Immature natural killer cell (primary cell): ENCODE measurements around the gene CDKN2B-AS1. TPM values are rescaled to one million over a fixed set of nuclear protein-coding genes. Genes with fewer than 3 reads are reported as not detected.

Experiments used
- DNase-seq, 3 donors: peaks; one replicate each; pipeline ENCODE4 v3.0.0; 2022; ENCODE audit warnings: mixed read lengths in 1 of 3
- H3K27ac Mint-ChIP-seq, 6 donors: one replicate each; pipeline ENCODE4 v1.8.0; 2020; ENCODE audit warnings: mixed read lengths in 6 of 6, mild to moderate bottlenecking in 5 of 6, inconsistent platforms in 4 of 6, moderate library complexity in 3 of 6
- H3K27me3 Mint-ChIP-seq, 3 donors: one replicate each; pipeline ENCODE4 v1.8.0; 2020 to 2021; ENCODE audit warnings: low read depth in 3 of 3, mild to moderate bottlenecking in 3 of 3, mixed read lengths in 3 of 3, moderate library complexity in 3 of 3, inconsistent platforms in 1 of 3
- H3K36me3 Mint-ChIP-seq, 3 donors: one replicate each; pipeline ENCODE4 v1.8.0; 2020; ENCODE audit warnings: mixed read lengths in 3 of 3, inconsistent platforms in 2 of 3, mild to moderate bottlenecking in 2 of 3
- H3K4me1 Mint-ChIP-seq, 2 donors: one replicate each; pipeline ENCODE4 v1.8.0; 2020; ENCODE audit warnings: inconsistent platforms in 2 of 2, mild to moderate bottlenecking in 2 of 2, mixed read lengths in 2 of 2, moderate library complexity in 1 of 2
- H3K4me3 Mint-ChIP-seq, 5 donors: one replicate each; pipeline ENCODE4 v1.8.0; 2020; ENCODE audit warnings: mild to moderate bottlenecking in 5 of 5, mixed read lengths in 5 of 5, inconsistent platforms in 3 of 5, moderate library complexity in 3 of 5
- H3K9me3 Mint-ChIP-seq, 6 donors: one replicate each; pipeline ENCODE4 v1.8.0; 2020; ENCODE audit warnings: mild to moderate bottlenecking in 6 of 6, mixed read lengths in 6 of 6, inconsistent platforms in 4 of 6, moderate library complexity in 3 of 6
- polyA plus RNA-seq, 3 donors: library from polyadenylated mRNA; unstranded; fragments of 300-500 nt; fragmentation: Illumina TruSeq; gene quantifications; one replicate each; pipeline ENCODE4 v1.2.3, GENCODE V29; 2021

The CDKN2B-AS1 gene
- polyA plus RNA-seq, 3 donors from 2014 or later, result 0.55 TPM; not detected in 2

DNA sequence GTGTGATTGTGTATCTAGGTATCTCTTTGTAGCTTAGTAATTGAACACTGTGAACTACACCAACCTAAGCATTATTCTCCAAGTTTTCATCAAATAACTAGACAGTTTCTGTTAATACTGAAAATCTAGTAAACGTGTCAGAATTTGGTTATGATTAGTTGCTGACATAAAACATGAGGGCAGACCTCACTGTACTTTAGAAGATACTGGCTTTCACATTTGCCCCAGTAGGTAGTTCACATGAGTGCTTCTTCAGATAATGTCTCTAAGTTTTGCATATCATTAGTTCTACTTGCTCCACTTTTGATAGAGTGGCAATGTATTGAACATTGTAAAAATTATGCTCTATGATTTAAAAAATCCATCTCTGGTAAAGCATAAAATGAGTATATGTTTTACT is 7.4 kb downstream of the CDKN2B-AS1 start:
- H3K9me3 Mint-ChIP-seq, result no peaks in the 10 kb centered on the region
- no peak overlapping the region for H3K4me3 Mint-ChIP-seq
- DNase-seq, result no peak
- H3K4me1 Mint-ChIP-seq, result peaks cover 6 to 8% of the 10 kb centered on the region in 2 donors
- no peaks in the 10 kb centered on the region for H3K36me3 Mint-ChIP-seq
- peaks cover 16 to 19% (median 17%) of the 10 kb centered on the region in 3 donors for H3K27me3 Mint-ChIP-seq
- H3K27ac Mint-ChIP-seq, result no peak overlapping the region

DNA sequence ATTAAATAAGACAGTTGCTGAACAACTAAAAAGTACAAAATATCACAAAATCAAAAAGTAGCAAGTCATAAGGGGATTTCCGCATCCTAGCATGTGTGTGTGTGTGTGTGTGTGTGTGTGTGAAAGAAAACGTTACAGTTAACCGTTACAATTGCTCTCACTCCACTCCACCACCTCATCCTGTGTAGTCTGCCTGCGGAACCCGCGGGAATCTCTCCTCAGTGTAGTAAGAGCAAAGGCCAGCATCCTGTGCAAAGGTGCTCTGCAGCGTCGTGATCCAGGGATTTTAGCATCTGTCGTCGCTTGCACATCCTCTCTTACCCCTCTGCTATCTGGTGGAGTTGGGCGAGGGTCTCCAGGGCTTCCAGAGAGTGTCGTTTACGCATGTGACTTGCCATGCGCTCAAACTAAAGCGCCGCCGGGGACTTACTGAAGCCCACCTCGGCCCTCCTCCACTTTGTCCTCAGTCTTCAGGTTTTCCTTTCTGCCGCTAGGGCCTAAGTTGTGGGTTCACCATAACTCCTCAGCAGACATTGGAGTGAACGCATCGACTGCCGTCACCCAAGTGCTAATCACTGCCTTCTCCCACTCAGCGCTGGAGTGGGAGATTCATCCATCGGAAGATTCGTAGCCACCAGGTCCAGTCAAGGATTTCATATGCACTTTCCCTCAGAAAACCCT is 10.6 kb downstream of the CDKN2B-AS1 start:
- Mint-ChIP-seq H3K27me3 (peaks cover 20 to 36% (median 31%) of the 10 kb centered on the region in 3 donors), H3K36me3 (no peaks in the 10 kb centered on the region), H3K9me3 (no peaks in the 10 kb centered on the region), H3K4me1 (peaks cover 20 to 26% of the 10 kb centered on the region in 2 donors), H3K27ac (no peak overlapping the region), H3K4me3 (peak overlapping the region in 1 of 5 donors; percentile 49)
- no peak for DNase-seq

DNA sequence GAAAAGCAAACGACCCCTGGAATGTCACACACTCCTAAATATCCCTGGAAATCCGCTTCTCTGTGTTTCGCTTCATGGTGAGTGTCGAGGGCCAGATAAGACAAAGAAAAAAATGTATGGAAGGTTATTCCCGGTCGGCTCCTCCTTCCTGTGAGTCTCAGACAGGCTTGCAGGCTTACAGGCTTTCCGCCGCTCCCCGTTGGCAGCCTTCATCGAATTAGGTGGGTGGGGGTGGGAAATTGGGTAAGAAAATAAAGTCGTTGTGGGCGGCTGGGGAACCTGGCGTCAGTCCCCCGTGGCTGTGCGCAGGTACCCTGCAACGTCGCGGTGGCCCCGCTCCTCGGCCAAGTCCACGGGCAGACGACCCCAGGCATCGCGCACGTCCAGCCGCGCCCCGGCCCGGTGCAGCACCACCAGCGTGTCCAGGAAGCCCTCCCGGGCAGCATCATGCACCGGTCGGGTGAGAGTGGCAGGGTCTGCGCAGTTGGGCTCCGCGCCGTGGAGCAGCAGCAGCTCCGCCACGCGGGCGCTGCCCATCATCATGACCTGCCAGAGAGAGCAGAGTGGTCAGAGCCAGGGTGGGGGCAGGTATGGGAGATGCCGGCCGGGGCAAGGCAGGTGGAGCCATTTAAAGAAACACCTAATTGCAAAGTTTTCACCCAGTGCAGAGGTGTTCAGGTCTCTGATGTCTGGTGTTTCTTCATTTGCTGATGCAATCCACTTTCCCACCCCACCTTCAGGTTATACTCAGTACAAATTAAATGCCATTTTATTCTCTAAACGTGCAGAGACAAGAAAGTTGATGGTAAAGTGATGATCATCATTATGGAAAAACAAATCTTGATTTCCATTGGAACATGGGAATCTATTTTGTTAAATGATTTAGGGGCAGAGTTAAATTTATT is 11.4 kb downstream of the CDKN2B-AS1 start:
- no peak for DNase-seq
- H3K4me1 Mint-ChIP-seq, result peaks cover 21 to 26% of the 10 kb centered on the region in 2 donors
- H3K9me3 Mint-ChIP-seq, result no peaks in the 10 kb centered on the region
- H3K27ac Mint-ChIP-seq, result no peak overlapping the region
- H3K4me3 Mint-ChIP-seq, result peak overlapping the region in 1 of 5 donors; percentile 49
- H3K27me3 Mint-ChIP-seq, result peaks cover 20 to 38% (median 31%) of the 10 kb centered on the region in 3 donors
- no peaks in the 10 kb centered on the region for H3K36me3 Mint-ChIP-seq

DNA sequence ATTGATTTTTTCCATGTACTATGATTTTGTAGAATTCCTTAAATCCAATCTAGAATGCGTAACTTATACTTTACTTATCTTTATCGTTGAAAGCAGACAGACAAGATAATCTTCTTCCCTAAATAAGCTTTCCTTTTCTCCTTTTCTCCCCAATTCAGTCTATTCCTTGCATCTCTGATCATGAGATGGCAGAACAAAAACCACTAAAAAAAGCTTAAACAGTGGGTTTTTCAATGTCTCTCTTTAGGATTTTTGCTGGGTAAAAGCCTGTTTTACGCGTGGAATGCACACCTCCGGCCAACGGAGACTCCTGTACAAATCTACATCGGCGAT is 13.8 kb downstream of the CDKN2B-AS1 start:
- Mint-ChIP-seq H3K4me1 (peaks cover 21 to 26% of the 10 kb centered on the region in 2 donors), H3K4me3 (peak overlapping the region; percentile 81 to 91 (median 87)), H3K36me3 (no peaks in the 10 kb centered on the region), H3K27me3 (peaks cover 18 to 37% (median 36%) of the 10 kb centered on the region in 3 donors), H3K27ac (no peak overlapping the region), H3K9me3 (no peaks in the 10 kb centered on the region)
- DNase-seq, result peak in 1 of 3 donors; percentile 23

DNA sequence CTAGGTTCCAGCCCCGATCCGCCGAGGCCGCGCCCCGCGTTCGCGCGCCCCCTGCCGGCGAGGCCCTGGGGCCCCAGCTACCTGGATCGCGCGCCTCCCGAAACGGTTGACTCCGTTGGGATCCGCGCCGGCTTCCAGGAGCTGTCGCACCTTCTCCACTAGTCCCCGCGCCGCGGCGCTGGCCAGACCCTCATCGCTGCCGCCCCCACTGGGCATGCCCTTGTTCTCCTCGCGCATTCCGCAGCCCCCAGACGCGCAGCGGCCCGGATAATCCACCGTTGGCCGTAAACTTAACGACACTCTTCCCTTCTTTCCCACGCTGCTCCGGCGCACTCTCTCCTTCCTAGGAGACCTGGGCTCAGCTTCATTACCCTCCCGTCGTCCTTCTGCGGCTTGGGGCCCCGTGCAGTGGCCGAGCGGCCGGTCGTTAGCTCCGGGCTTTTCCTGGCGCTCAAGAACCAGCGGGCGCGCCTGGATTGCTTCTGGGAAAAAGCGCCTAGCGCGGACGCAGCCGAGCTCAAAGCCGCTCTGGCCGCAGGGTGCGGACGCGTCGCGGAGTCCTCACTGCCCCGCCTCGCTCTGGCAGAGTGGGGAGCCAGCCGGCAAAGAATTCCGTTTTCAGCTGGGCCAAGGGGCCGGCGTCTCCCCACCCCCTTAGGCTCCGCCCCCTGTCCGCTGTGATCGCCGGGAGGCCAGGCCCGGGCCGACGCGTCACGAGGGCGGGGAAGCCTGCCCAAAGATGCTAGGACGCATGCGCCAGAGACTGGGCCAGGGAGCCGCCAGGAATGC is 14.3 kb downstream of the CDKN2B-AS1 start, which contains the start of gene CDKN2B:
Gene CDKN2B, minus strand, starts transcription at position 589 of the 789 bp plus-strand sequence. Its CDS starts 352 bp downstream, at position 237.
- peak; percentile 59 to 76 (median 62) for DNase-seq
- peaks cover 18 to 37% (median 36%) of the 10 kb centered on the region in 3 donors for H3K27me3 Mint-ChIP-seq
- peak within 1 kb of the TSS; percentile 81 to 91 (median 87) for H3K4me3 Mint-ChIP-seq
- H3K4me1 Mint-ChIP-seq, result peaks cover 21 to 26% of the 10 kb centered on the region in 2 donors
- no peaks in the 10 kb centered on the region for H3K9me3 Mint-ChIP-seq
- no peak within 1 kb of the TSS for H3K27ac Mint-ChIP-seq
- peaks cover 0 to 4% (median 0%) of the 10 kb centered on the region in 3 donors for H3K36me3 Mint-ChIP-seq

DNA sequence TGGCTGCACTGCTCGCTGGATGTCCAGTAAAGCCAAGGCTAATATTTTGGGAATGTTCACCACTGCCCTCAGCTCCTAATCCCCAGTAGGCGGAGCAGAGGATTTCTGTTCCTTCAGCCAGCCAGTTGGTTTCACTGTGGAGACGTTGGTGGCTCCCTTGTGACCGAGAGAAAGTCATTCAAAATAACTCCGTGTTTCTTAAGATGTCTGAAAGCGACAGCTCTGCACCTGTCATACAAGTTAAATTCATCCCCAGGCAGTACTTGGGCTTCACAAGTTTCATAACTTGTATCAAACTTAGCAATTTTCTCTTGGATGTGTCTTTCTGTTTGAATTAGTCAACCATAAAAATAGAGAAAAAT is 14.9 kb downstream of the CDKN2B-AS1 start:
- Mint-ChIP-seq H3K36me3 (peaks cover 0 to 4% (median 0%) of the 10 kb centered on the region in 3 donors), H3K27ac (no peak overlapping the region), H3K4me3 (peak overlapping the region; percentile 81 to 91 (median 87)), H3K27me3 (peaks cover 18 to 37% (median 36%) of the 10 kb centered on the region in 3 donors), H3K9me3 (no peaks in the 10 kb centered on the region), H3K4me1 (peaks cover 21 to 26% of the 10 kb centered on the region in 2 donors)
- DNase-seq, result no peak

DNA sequence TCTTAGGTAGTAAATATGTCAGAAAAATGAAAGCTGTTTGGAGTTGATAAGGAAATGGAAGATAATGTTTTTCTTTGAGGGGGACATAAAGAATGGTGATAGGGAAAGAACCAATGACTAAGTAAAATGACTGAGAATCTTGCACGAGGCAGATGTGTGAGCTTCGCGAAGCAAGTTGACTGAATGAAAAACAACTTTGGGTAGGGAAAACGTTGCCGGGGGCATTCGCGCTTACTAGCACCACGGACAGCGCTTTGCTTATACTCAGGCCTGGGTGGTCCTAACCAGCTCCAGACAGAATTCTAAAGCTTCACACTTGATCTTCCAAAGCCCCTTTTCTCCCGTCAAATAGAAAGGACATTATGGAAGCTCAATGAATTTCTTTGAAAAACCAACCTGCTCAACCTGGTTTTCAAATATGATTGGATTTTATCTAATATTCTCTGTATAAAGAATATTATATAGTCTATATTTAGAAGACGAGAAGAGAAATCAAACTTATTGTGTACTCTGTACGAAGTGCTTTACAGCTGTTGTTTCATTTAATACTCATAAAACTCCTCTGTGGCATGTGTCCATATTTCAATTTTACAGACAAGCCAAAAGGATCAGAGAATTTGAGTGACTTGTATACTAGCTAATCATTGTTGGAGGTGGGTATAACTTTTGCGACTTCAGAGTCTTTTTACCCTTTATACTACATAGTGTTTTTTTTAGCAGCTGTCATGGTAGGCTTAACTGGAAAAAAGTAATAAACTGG is 16.5 kb downstream of the CDKN2B-AS1 start:
- Mint-ChIP-seq H3K36me3 (peaks cover 0 to 4% (median 0%) of the 10 kb centered on the region in 3 donors), H3K9me3 (no peaks in the 10 kb centered on the region), H3K4me3 (no peak overlapping the region), H3K27me3 (peaks cover 5 to 24% (median 24%) of the 10 kb centered on the region in 3 donors), H3K27ac (no peak overlapping the region), H3K4me1 (peaks cover 16 to 18% of the 10 kb centered on the region in 2 donors)
- no peak for DNase-seq

DNA sequence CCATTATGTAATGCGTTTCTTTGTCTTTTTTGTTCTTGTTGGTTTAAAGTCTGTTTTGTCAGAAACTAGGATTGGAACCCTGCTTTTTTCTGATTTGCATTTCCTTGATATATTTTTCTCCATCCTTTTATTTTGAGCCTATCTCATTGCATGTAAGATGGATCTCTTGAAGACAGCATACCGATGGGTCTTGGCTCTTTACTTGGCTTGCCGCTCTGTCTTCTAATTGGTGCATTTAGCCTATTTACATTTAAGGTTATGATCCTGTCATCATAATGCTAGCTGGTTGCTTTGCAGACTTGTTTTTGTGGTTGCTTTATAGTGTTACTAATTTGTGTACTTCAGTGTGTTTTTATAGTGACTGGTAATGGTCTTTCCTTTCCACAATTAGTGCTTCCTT is 27.8 kb downstream of the CDKN2B-AS1 start:
- Mint-ChIP-seq H3K4me3 (no peak overlapping the region), H3K27ac (no peak overlapping the region), H3K9me3 (peaks cover 0 to 9% (median 4%) of the 10 kb centered on the region in 6 donors), H3K36me3 (peaks cover 3 to 7% (median 4%) of the 10 kb centered on the region in 3 donors), H3K4me1 (no peaks in the 10 kb centered on the region), H3K27me3 (peaks cover 9 to 10% (median 9%) of the 10 kb centered on the region in 3 donors)
- DNase-seq, result no peak

DNA sequence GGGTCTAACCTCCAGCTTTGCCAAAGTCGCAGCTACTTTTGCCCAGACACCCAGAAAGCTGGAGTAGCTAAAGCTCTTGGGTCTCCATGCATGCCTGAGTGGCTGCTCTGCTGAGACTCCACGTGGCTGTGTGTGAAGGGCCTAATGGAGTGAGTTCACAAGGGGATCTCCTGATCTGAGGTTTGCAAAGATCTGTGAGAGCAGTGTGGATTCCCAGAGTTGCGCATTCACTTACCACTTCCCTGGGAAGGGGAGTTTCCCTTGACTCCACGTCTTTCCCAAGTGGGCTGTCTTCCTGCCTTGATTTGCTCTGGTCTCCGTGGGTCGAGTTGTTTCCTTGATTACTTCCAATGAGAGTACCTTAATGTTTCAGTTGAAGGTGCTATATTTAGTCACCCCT is 32.1 kb downstream of the CDKN2B-AS1 start:
- H3K9me3 Mint-ChIP-seq, result no peaks in the 10 kb centered on the region
- H3K4me3 Mint-ChIP-seq, result no peak overlapping the region
- H3K36me3 Mint-ChIP-seq, result no peaks in the 10 kb centered on the region
- peaks cover 6 to 9% (median 7%) of the 10 kb centered on the region in 3 donors for H3K27me3 Mint-ChIP-seq
- DNase-seq, result no peak
- H3K27ac Mint-ChIP-seq, result no peak overlapping the region
- no peaks in the 10 kb centered on the region for H3K4me1 Mint-ChIP-seq

DNA sequence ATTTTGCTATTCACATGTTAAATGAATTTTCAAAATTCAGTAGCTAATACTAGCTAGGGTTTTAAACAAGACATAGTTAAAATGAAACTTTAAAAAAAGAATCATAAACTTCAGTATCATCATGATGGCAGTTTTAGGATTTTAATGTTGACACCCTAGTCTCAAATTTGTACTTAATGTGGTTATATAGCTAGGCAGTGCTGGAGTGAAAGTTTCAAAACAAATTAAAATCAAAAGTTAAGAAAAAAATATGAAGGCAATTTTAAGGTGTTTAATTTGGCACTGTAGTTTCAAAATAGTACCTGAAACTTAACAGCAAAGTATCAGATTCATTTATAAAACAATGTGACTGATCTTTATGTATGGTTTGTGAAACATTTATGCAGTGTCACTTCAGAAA is 33.8 kb downstream of the CDKN2B-AS1 start:
- H3K36me3 Mint-ChIP-seq, result peaks cover 0 to 6% (median 0%) of the 10 kb centered on the region in 3 donors
- DNase-seq, result no peak
- H3K4me1 Mint-ChIP-seq, result no peaks in the 10 kb centered on the region
- H3K4me3 Mint-ChIP-seq, result no peak overlapping the region
- no peak overlapping the region for H3K27ac Mint-ChIP-seq
- no peaks in the 10 kb centered on the region for H3K9me3 Mint-ChIP-seq
- peaks cover 4 to 7% (median 4%) of the 10 kb centered on the region in 3 donors for H3K27me3 Mint-ChIP-seq

DNA sequence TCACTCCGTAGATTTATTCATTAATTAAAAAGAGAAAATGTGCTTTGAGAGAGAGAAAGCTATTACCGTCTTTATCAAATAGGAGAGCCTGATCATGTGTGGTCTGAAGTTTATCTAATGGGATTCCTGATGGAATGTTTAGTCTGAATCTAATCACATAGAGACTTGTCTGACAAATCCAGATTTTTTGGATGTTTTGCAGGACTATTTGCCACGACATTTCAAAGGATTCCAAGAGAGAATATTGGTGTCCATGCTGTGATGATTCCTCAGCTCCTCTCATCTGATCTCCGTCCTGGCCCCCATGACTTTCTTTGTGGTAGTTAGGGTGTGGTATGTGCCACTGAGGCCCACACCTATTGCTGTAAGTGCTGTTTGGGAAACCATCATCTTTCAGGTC is 34.6 kb downstream of the CDKN2B-AS1 start:
- Mint-ChIP-seq H3K9me3 (no peaks in the 10 kb centered on the region), H3K27me3 (peaks cover 4% of the 10 kb centered on the region in 3 donors), H3K27ac (no peak overlapping the region), H3K36me3 (peaks cover 0 to 6% (median 0%) of the 10 kb centered on the region in 3 donors), H3K4me1 (no peaks in the 10 kb centered on the region), H3K4me3 (no peak overlapping the region)
- no peak for DNase-seq

DNA sequence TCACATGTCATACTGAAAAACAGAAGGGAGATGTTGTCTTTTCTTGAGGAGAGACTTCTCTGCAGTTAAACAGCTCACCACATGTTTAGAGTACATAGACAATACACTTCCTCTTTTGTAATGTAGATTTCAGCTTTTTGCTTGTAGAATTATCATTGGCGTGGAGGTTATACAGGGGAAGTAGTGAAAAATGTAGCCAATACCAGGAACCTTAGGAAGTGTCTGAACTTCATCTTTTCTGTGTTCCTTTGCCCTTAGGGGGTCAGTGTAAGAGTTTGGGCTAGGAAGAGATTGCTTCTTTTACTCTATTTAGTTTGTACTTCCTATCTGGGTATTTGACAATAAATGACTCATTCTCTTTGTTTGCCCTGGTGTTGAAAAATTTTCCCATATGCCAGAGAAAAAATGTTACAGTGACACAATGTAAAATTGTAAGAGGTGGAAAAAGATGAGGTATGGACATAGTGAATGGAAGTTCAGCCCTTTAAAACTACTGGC is 35.6 kb downstream of the CDKN2B-AS1 start:
- Mint-ChIP-seq H3K27ac (no peak overlapping the region), H3K27me3 (peaks cover 4% of the 10 kb centered on the region in 3 donors), H3K4me1 (peaks cover 0 to under 1% of the 10 kb centered on the region in 2 donors), H3K9me3 (no peaks in the 10 kb centered on the region), H3K36me3 (peaks cover 0 to 6% (median 0%) of the 10 kb centered on the region in 3 donors), H3K4me3 (no peak overlapping the region)
- no peak for DNase-seq
